ENCODE measurements around the gene FTCD.

GRCh38 chr21:46122237-46122671, 33.1 kb downstream of the FTCD start:
- TF ChIP-seq, protein P1, sequence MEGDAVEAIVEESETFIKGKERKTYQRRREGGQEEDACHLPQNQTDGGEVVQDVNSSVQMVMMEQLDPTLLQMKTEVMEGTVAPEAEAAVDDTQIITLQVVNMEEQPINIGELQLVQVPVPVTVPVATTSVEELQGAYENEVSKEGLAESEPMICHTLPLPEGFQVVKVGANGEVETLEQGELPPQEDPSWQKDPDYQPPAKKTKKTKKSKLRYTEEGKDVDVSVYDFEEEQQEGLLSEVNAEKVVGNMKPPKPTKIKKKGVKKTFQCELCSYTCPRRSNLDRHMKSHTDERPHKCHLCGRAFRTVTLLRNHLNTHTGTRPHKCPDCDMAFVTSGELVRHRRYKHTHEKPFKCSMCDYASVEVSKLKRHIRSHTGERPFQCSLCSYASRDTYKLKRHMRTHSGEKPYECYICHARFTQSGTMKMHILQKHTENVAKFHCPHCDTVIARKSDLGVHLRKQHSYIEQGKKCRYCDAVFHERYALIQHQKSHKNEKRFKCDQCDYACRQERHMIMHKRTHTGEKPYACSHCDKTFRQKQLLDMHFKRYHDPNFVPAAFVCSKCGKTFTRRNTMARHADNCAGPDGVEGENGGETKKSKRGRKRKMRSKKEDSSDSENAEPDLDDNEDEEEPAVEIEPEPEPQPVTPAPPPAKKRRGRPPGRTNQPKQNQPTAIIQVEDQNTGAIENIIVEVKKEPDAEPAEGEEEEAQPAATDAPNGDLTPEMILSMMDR (IDR thresholded peaks at IDR 0.05): no peak
- no peak for TF ChIP-seq POLR2A (IDR thresholded peaks at IDR 0.05)

Measured in uterus (tissue), 2 donors.